GM10847 (cell line): Measurements from ENCODE around the gene DHX57.
A peak's percentile ranks its signal among the peaks of the same experiment; 100 is the strongest.

Source experiments
- POLR2A ChIP-seq: IDR thresholded peaks from 2 replicates; pipeline ENCODE4 v1.6.1; 2011; ENCODE audit not compliant: insufficient read length; ENCODE audit errors: extremely low read depth

Gene DHX57

GRCh38 chr2:38875576-38876367, at the start of gene DHX57, which contains the start of gene MORN2:
Gene DHX57 (minus strand): TSS chr2:38875934. CDS start chr2:38868405, 7,529 bp downstream.
Gene MORN2 (plus strand): TSS chr2:38875976.
- peak; percentile 31 for TF ChIP-seq POLR2A

- TF ChIP-seq POLR2A = no peak
Observed at GRCh38 chr2:38922902-38923301, 47.2 kb upstream of the DHX57 start.

- TF ChIP-seq POLR2A = no peak
Observed at GRCh38 chr2:38922389-38922788, 46.7 kb upstream of the DHX57 start.

- no peak for TF ChIP-seq POLR2A
Observed at GRCh38 chr2:38912619-38913018, 36.9 kb upstream of the DHX57 start.

- no peak for TF ChIP-seq POLR2A
Observed at GRCh38 chr2:38911191-38911590, 35.5 kb upstream of the DHX57 start.

GRCh38 chr2:38909872-38910271, 34.1 kb upstream of the DHX57 start:
- TF ChIP-seq POLR2A = no peak

- no peak for TF ChIP-seq POLR2A
Observed at GRCh38 chr2:38907743-38908562, 32.2 kb upstream of the DHX57 start.

- TF ChIP-seq POLR2A = no peak
Observed at GRCh38 chr2:38907242-38907641, 31.5 kb upstream of the DHX57 start.

GRCh38 chr2:38905251-38905650, 29.5 kb upstream of the DHX57 start:
- no peak for TF ChIP-seq POLR2A

- no peak for TF ChIP-seq POLR2A
Observed at GRCh38 chr2:38900726-38901125, 25.0 kb upstream of the DHX57 start.

- no peak for TF ChIP-seq POLR2A
Observed at GRCh38 chr2:38898256-38898655, 22.5 kb upstream of the DHX57 start.

- no peak for TF ChIP-seq POLR2A
Observed at GRCh38 chr2:38892819-38893218, 17.1 kb upstream of the DHX57 start.

GRCh38 chr2:38889575-38889974, 13.8 kb upstream of the DHX57 start, which contains the start of gene ARHGEF33:
Gene ARHGEF33 (plus strand): TSS chr2:38889875. CDS start chr2:38919448, 29,573 bp downstream.
- no peak for TF ChIP-seq POLR2A

GRCh38 chr2:38889045-38889444, 13.3 kb upstream of the DHX57 start:
- TF ChIP-seq POLR2A = no peak

- TF ChIP-seq POLR2A = no peak
Observed at GRCh38 chr2:38887902-38888554, 12.3 kb upstream of the DHX57 start.
